WTC11 (cell line): Measurements from ENCODE around the gene PHLPP1. TPM values are rescaled to one million over a fixed set of nuclear protein-coding genes. Genes with fewer than 3 reads are reported as not detected.
A peak's percentile ranks its signal among the peaks of the same experiment; 100 is the strongest.

Experiments used
- ATAC-seq: fragments of 200-7000 bp; cut with Tn5 transposase; 2 replicates; pipeline ENCODE4 v1.10.0; 2021; ENCODE audit warnings: mild to moderate bottlenecking, moderate library complexity
- CTCF ChIA-PET: fragments of 300-600 bp; sonication (Branson Sonifier 250); formaldehyde crosslinking; loops from one replicate; lab custom pipeline; 2021; ENCODE audit warnings: antibody characterized with exemption; lab: Charles Lee
- POLR2A ChIA-PET: fragments of 350-600 bp; sonication (Branson Sonifier 250); formaldehyde crosslinking; loops from one replicate; lab custom pipeline; 2021; ENCODE audit warnings: antibody characterized with exemption; lab: Charles Lee
- DNase-seq: peaks from one replicate; pipeline ENCODE4 v3.0.0; 2021; ENCODE audit warnings: low spot score
- H3K27ac Mint-ChIP-seq: 2 replicates; pipeline ENCODE4 v1.8.0; 2021; ENCODE audit warnings: mixed read lengths
- H3K27me3 Mint-ChIP-seq: 2 replicates; pipeline ENCODE4 v1.8.0; 2021; ENCODE audit warnings: low read depth, mild to moderate bottlenecking, moderate library complexity, mixed read lengths
- H3K36me3 Mint-ChIP-seq: 2 replicates; pipeline ENCODE4 v1.8.0; 2021; ENCODE audit warnings: mixed read lengths
- H3K4me1 Mint-ChIP-seq: 2 replicates; pipeline ENCODE4 v1.8.0; 2022; ENCODE audit warnings: mixed read lengths
- H3K4me3 Mint-ChIP-seq: 2 replicates; pipeline ENCODE4 v1.8.0; 2021; ENCODE audit warnings: mild to moderate bottlenecking, moderate library complexity, mixed read lengths
- H3K9me3 Mint-ChIP-seq: 2 replicates; pipeline ENCODE4 v1.8.0; 2021; ENCODE audit warnings: mixed read lengths
- ATF6 ChIP-seq: sonication (generic); formaldehyde crosslinking; IDR thresholded peaks from 2 replicates; pipeline ENCODE4 v1.8.1; 2023; ENCODE audit warnings: mild to moderate bottlenecking, missing genetic modification reagents
- CBFB ChIP-seq: sonication (generic); formaldehyde crosslinking; IDR thresholded peaks from 2 replicates; pipeline ENCODE4 v1.8.1; 2022; ENCODE audit warnings: mild to moderate bottlenecking, low read depth, missing genetic modification reagents
- CREM ChIP-seq: sonication (generic); formaldehyde crosslinking; IDR thresholded peaks from 2 replicates; pipeline ENCODE4 v1.8.1; 2022; ENCODE audit warnings: mild to moderate bottlenecking, missing genetic modification reagents, moderate library complexity
- FOXP1 ChIP-seq: sonication (generic); formaldehyde crosslinking; IDR thresholded peaks from 2 replicates; pipeline ENCODE4 v1.8.0; 2022; ENCODE audit warnings: missing genetic modification reagents, mild to moderate bottlenecking, moderate library complexity, borderline replicate concordance
- GTF2I ChIP-seq: fragments of 250-450 bp; sonication (Bioruptor Pico); conservative IDR thresholded peaks from 2 replicates; pipeline ENCODE4 v1.4.0; 2021; ENCODE audit warnings: mild to moderate bottlenecking
- JUN ChIP-seq: sonication (generic); formaldehyde crosslinking; IDR thresholded peaks from 2 replicates; pipeline ENCODE4 v1.8.0; 2023; ENCODE audit warnings: mild to moderate bottlenecking, missing genetic modification reagents
- NFE2L1 ChIP-seq: sonication (generic); formaldehyde crosslinking; IDR thresholded peaks from 2 replicates; pipeline ENCODE4 v1.8.1; 2023; ENCODE audit warnings: missing genetic modification reagents
- NFYB ChIP-seq: sonication (generic); formaldehyde crosslinking; conservative IDR thresholded peaks from 2 replicates; pipeline ENCODE4 v1.8.0; 2022; ENCODE audit warnings: low read depth, missing genetic modification reagents
- NR2C2 ChIP-seq: sonication (generic); formaldehyde crosslinking; IDR thresholded peaks from 2 replicates; pipeline ENCODE4 v1.8.0; 2022; ENCODE audit warnings: mild to moderate bottlenecking, missing genetic modification reagents
- NR3C1 ChIP-seq: sonication (generic); formaldehyde crosslinking; conservative IDR thresholded peaks from 2 replicates; pipeline ENCODE4 v1.8.1; 2023; ENCODE audit warnings: low read depth, mild to moderate bottlenecking, missing genetic modification reagents
- SP1 ChIP-seq: sonication (generic); formaldehyde crosslinking; conservative IDR thresholded peaks from 2 replicates; pipeline ENCODE4 v1.8.1; 2022; ENCODE audit warnings: missing genetic modification reagents
- ZBTB43 ChIP-seq: sonication (generic); formaldehyde crosslinking; IDR thresholded peaks from 2 replicates; pipeline ENCODE4 v1.8.1; 2023; ENCODE audit warnings: mild to moderate bottlenecking, missing genetic modification reagents
- ZNF121 ChIP-seq: sonication (generic); formaldehyde crosslinking; IDR thresholded peaks from 2 replicates; pipeline ENCODE4 v1.8.0; 2023; ENCODE audit warnings: missing genetic modification reagents
- ZNF219 ChIP-seq: sonication (generic); formaldehyde crosslinking; IDR thresholded peaks from 2 replicates; pipeline ENCODE4 v1.8.0; 2023; ENCODE audit warnings: missing genetic modification reagents, mild to moderate bottlenecking, borderline replicate concordance
- ZNF232 ChIP-seq: sonication (generic); formaldehyde crosslinking; IDR thresholded peaks from 2 replicates; pipeline ENCODE4 v1.8.0; 2022; ENCODE audit warnings: mild to moderate bottlenecking, missing genetic modification reagents
- ZNF416 ChIP-seq: fragments of 250-450 bp; sonication (Bioruptor Pico); IDR thresholded peaks from 2 replicates; pipeline ENCODE4 v1.9.0; 2021; ENCODE audit warnings: mild to moderate bottlenecking, inconsistent platforms
- ZNF423 ChIP-seq: fragments of 250-450 bp; sonication (Bioruptor Pico); IDR thresholded peaks from 2 replicates; pipeline ENCODE4 v2.1.2; 2022; ENCODE audit warnings: mild to moderate bottlenecking, moderate library complexity
- total RNA-seq: library from RNA; stranded (reverse); gene quantifications from 3 replicates; pipeline ENCODE4 v1.2.3, GENCODE V29; 2021
- TF ChIP-seq, protein P1 (sequence below): sonication (generic); formaldehyde crosslinking; IDR thresholded peaks from 2 replicates; pipeline ENCODE4 v1.8.0; 2022; ENCODE audit warnings: mild to moderate bottlenecking, missing genetic modification reagents
- TF ChIP-seq, protein P2 (sequence below): sonication (generic); formaldehyde crosslinking; IDR thresholded peaks from 2 replicates; pipeline ENCODE4 v1.8.1; 2023; ENCODE audit warnings: mild to moderate bottlenecking, moderate library complexity, missing genetic modification reagents
- TF ChIP-seq, protein P3 (sequence below): fragments of 250-450 bp; sonication (Bioruptor Pico); IDR thresholded peaks from 2 replicates; pipeline ENCODE4 v1.9.0; 2021; ENCODE audit warnings: mild to moderate bottlenecking
- TF ChIP-seq, protein P4 (sequence below): sonication (generic); formaldehyde crosslinking; IDR thresholded peaks from 2 replicates; pipeline ENCODE4 v1.8.0; 2023; ENCODE audit warnings: missing genetic modification reagents, mild to moderate bottlenecking, borderline replicate concordance

PHLPP1 gene
- total RNA-seq, 1 experiment from 2014 or later: 52.0 TPM

DNA sequence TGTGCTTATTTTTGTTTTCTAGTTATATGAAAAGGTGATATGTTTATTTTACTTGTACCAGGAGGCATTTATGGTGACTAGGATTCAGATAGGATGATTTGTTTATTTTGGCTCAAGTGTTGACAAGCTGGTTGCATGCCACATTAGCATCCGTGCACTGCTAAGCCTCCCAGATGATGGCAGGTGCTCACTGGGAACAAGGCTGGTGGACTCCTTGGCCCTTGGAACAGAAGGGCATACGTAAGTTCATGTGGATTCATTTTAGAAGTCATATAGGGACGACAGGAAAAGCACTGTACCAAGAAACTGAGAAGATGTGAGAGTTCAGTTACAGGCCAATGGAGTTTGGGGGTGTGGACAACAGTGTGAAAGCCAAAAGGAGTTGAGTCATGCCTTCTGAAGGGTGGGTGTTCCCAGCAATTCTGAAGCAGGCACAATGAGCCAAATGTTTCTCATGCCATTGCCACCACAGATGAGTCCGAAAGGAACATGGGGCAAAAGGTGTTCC lies 166.2 kb downstream of the PHLPP1 start:
- Mint-ChIP-seq H3K9me3 (no peaks in the 10 kb centered on the region), H3K4me1 (peaks cover 74% of the 10 kb centered on the region), H3K27me3 (no peaks in the 10 kb centered on the region), H3K36me3 (no peaks in the 10 kb centered on the region), H3K27ac (peak overlapping the region; percentile 85)
- ATAC-seq (no peak), DNase-seq (no peak)
- POLR2A ChIA-PET: no interaction called here
- CTCF ChIA-PET: no interaction called here
- TF ChIP-seq, protein P1, sequence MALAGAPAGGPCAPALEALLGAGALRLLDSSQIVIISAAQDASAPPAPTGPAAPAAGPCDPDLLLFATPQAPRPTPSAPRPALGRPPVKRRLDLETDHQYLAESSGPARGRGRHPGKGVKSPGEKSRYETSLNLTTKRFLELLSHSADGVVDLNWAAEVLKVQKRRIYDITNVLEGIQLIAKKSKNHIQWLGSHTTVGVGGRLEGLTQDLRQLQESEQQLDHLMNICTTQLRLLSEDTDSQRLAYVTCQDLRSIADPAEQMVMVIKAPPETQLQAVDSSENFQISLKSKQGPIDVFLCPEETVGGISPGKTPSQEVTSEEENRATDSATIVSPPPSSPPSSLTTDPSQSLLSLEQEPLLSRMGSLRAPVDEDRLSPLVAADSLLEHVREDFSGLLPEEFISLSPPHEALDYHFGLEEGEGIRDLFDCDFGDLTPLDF (CRISPR knock-in tag): no peak
- TF ChIP-seq, protein P2, sequence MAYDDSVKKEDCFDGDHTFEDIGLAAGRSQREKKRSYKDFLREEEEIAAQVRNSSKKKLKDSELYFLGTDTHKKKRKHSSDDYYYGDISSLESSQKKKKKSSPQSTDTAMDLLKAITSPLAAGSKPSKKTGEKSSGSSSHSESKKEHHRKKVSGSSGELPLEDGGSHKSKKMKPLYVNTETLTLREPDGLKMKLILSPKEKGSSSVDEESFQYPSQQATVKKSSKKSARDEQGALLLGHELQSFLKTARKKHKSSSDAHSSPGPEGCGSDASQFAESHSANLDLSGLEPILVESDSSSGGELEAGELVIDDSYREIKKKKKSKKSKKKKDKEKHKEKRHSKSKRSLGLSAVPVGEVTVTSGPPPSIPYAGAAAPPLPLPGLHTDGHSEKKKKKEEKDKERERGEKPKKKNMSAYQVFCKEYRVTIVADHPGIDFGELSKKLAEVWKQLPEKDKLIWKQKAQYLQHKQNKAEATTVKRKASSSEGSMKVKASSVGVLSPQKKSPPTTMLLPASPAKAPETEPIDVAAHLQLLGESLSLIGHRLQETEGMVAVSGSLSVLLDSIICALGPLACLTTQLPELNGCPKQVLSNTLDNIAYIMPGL (CRISPR knock-in tag): no peak
- TF ChIP-seq NFYB: no peak
- no peak for TF ChIP-seq NR2C2
- no peak for TF ChIP-seq CBFB (CRISPR knock-in tag)
- TF ChIP-seq, protein P3, sequence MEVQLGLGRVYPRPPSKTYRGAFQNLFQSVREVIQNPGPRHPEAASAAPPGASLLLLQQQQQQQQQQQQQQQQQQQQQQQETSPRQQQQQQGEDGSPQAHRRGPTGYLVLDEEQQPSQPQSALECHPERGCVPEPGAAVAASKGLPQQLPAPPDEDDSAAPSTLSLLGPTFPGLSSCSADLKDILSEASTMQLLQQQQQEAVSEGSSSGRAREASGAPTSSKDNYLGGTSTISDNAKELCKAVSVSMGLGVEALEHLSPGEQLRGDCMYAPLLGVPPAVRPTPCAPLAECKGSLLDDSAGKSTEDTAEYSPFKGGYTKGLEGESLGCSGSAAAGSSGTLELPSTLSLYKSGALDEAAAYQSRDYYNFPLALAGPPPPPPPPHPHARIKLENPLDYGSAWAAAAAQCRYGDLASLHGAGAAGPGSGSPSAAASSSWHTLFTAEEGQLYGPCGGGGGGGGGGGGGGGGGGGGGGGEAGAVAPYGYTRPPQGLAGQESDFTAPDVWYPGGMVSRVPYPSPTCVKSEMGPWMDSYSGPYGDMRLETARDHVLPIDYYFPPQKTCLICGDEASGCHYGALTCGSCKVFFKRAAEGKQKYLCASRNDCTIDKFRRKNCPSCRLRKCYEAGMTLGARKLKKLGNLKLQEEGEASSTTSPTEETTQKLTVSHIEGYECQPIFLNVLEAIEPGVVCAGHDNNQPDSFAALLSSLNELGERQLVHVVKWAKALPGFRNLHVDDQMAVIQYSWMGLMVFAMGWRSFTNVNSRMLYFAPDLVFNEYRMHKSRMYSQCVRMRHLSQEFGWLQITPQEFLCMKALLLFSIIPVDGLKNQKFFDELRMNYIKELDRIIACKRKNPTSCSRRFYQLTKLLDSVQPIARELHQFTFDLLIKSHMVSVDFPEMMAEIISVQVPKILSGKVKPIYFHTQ: no peak
- TF ChIP-seq CREM (CRISPR knock-in tag): no peak
- no peak for TF ChIP-seq FOXP1 (CRISPR knock-in tag)
- TF ChIP-seq GTF2I (CRISPR knock-in tag): no peak
- TF ChIP-seq ZNF416 (CRISPR knock-in tag): no peak
- TF ChIP-seq NR3C1 (CRISPR knock-in tag): no peak
- no peak for TF ChIP-seq SP1 (CRISPR knock-in tag)
- no peak for TF ChIP-seq NFE2L1 (CRISPR knock-in tag)
- TF ChIP-seq ZNF423 (CRISPR knock-in tag): no peak
- TF ChIP-seq ZNF121 (CRISPR knock-in tag): no peak
- no peak for TF ChIP-seq JUN
- TF ChIP-seq, all 79 proteins: peak for 0
- H3K4me3 Mint-ChIP-seq: no peak overlapping the region

DNA sequence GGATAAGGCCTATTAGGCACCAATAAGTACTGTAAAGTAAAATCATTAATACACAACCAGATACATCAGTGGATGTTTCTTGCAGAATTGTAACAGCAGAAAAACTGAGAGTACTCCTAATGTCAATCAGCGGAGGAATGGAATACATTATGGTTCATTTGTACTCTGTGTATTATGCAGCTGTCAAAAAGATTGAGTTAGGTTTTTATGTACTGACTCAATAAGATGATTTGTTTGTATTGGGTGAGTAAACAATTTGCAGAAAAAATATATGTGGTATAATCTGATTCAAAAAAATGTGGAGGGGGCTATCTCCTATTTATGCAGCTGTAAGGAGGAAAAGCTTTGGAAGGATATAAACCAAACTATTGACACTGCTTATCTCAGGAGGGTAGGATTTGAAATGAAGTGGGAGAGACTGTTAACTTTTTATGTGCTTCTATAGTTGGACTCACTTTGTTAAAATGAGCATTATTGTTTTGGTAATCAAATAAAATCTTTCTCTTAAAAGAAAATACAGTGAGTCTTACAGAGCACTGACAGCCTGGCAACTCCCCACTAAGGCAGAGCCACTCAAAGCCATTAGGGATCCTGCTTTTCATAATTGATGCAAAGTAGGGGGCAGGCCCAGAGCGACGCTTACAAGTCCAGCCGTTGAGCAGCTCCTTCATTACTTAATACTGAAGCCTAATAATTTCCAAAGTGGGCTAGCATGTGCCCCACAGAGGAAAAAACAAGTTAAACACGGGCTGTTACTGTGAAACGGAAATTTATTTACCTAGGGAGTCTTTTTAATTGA lies 168.8 kb downstream of the PHLPP1 start:
- POLR2A ChIA-PET: no interaction called here
- peaks cover 64% of the 10 kb centered on the region for H3K4me1 Mint-ChIP-seq
- H3K9me3 Mint-ChIP-seq: no peaks in the 10 kb centered on the region
- H3K27ac Mint-ChIP-seq: no peak overlapping the region
- CTCF ChIA-PET: interaction anchor here (0.5 kb wide), 1 partner anchor 256 kb away, joined by 5 read pairs; no protein-coding TSS in a partner anchor
- no peak for DNase-seq
- ATAC-seq: peak; percentile 79
- no peaks in the 10 kb centered on the region for H3K36me3 Mint-ChIP-seq
- no peaks in the 10 kb centered on the region for H3K27me3 Mint-ChIP-seq
- H3K4me3 Mint-ChIP-seq: no peak overlapping the region
- TF ChIP-seq ZBTB43 (CRISPR knock-in tag) (no peak), ZNF232 (CRISPR knock-in tag) (no peak), ZNF121 (CRISPR knock-in tag) (no peak), ATF6 (CRISPR knock-in tag) (no peak), CBFB (CRISPR knock-in tag) (no peak), ZNF219 (CRISPR knock-in tag) (no peak)
- TF ChIP-seq, protein P4, sequence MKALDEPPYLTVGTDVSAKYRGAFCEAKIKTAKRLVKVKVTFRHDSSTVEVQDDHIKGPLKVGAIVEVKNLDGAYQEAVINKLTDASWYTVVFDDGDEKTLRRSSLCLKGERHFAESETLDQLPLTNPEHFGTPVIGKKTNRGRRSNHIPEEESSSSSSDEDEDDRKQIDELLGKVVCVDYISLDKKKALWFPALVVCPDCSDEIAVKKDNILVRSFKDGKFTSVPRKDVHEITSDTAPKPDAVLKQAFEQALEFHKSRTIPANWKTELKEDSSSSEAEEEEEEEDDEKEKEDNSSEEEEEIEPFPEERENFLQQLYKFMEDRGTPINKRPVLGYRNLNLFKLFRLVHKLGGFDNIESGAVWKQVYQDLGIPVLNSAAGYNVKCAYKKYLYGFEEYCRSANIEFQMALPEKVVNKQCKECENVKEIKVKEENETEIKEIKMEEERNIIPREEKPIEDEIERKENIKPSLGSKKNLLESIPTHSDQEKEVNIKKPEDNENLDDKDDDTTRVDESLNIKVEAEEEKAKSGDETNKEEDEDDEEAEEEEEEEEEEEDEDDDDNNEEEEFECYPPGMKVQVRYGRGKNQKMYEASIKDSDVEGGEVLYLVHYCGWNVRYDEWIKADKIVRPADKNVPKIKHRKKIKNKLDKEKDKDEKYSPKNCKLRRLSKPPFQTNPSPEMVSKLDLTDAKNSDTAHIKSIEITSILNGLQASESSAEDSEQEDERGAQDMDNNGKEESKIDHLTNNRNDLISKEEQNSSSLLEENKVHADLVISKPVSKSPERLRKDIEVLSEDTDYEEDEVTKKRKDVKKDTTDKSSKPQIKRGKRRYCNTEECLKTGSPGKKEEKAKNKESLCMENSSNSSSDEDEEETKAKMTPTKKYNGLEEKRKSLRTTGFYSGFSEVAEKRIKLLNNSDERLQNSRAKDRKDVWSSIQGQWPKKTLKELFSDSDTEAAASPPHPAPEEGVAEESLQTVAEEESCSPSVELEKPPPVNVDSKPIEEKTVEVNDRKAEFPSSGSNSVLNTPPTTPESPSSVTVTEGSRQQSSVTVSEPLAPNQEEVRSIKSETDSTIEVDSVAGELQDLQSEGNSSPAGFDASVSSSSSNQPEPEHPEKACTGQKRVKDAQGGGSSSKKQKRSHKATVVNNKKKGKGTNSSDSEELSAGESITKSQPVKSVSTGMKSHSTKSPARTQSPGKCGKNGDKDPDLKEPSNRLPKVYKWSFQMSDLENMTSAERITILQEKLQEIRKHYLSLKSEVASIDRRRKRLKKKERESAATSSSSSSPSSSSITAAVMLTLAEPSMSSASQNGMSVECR: no peak
